Transverse colon (tissue), 4 donors: ENCODE measurements around the gene ACSS1. TPM values are rescaled to one million over a fixed set of nuclear protein-coding genes. Genes with fewer than 3 reads are reported as not detected.

Experiments
- DNase-seq: peaks from one replicate; pipeline ENCODE4 v3.0.0-alpha.2; 2019
- H3K27ac ChIP-seq, 4 donors: fragments of 200-600 bp; sonication (generic); 2 replicates each; pipeline ENCODE4 v1.5.1; 2016 to 2018; ENCODE audit warnings: inconsistent platforms in 4 of 4
- H3K27me3 ChIP-seq: fragments of 200-600 bp; sonication (generic); 2 replicates; pipeline ENCODE4 v1.5.1; 2017; ENCODE audit warnings: inconsistent platforms
- H3K36me3 ChIP-seq, 4 donors: fragments of 200-600 bp; sonication (generic); 2 replicates each; pipeline ENCODE4 v1.5.1; 2017 to 2019; ENCODE audit warnings: inconsistent platforms in 4 of 4
- H3K4me1 ChIP-seq, 4 donors: fragments of 200-600 bp; sonication (generic); 2 replicates each; pipeline ENCODE4 v1.5.1; 2017 to 2020; ENCODE audit warnings: inconsistent platforms in 4 of 4
- H3K4me3 ChIP-seq, 4 donors: fragments of 200-600 bp; sonication (generic); 1 replicate in 1 of 4; 2 replicates in 3 of 4; pipeline versions ENCODE4 v1.5.1 to v1.6.1; 2017 to 2019; ENCODE audit warnings: inconsistent platforms in 4 of 4
- H3K9me3 ChIP-seq, 2 donors: fragments of 200-600 bp; sonication (generic); 2 replicates each; pipeline ENCODE4 v1.5.1; 2017 to 2019; ENCODE audit warnings: inconsistent platforms in 2 of 2
- CTCF ChIP-seq, 5 experiments: fragments of 200-600 bp in 3 of 5; fragments of 450-650 bp in 2 of 5; sonication (generic) in 3 of 5; IDR thresholded peaks; 1 replicate in 2 of 5; 2 replicates in 3 of 5; pipeline ENCODE4 v1.5.1; 2016 to 2017; ENCODE audit warnings: antibody characterized with exemption in 5 of 5, inconsistent platforms in 3 of 5, mild to moderate bottlenecking in 2 of 5, moderate library complexity in 1 of 5
- EP300 ChIP-seq: sonication (generic); formaldehyde crosslinking; IDR thresholded peaks from one replicate; pipeline ENCODE4 v1.6.1; 2017; ENCODE audit warnings: antibody characterized with exemption, low read depth
- POLR2A ChIP-seq: fragments of 450-650 bp; IDR thresholded peaks from one replicate; pipeline ENCODE4 v1.6.1; 2016; ENCODE audit warnings: antibody characterized with exemption, mild to moderate bottlenecking, moderate library complexity
- POLR2AphosphoS5 ChIP-seq, 3 donors: sonication (generic); formaldehyde crosslinking; IDR thresholded peaks; one replicate each; pipeline ENCODE4 v1.6.1; 2016; ENCODE audit warnings: antibody characterized with exemption in 3 of 3
- WGBS, 2 donors: methylation state at CpG; one replicate each; pipeline ENCODE4 v1.1.5; 2018; ENCODE audit warnings: low coverage in 1 of 2; 5-methylcytosine and 5-hydroxymethylcytosine counted together
- in situ Hi-C, 4 donors: fragments of 200-750 bp; cut with MboI; loops; one replicate each; pipeline versions ENCODE4 v1.15.0 to v1.15.1; 2017; ENCODE audit warnings: low sequenced_read_pairs in 3 of 4, low pct_ligation_motif_present in 1 of 4, low pct_unique_long_range_greater_than_20kb in 1 of 4
- intact Hi-C: fragments of 100-400 bp; cut with DNase I; formaldehyde crosslinking; loops from one replicate; pipeline ENCODE4 v1.15.1; 2023; ENCODE audit warnings: low total_unique reads
- total RNA-seq, 4 donors: library from RNA; depleted of rRNA; stranded (reverse); fragments of >200 nt; gene quantifications; one replicate each; pipeline ENCODE4 v1.1.0, GENCODE V29; 2016

ACSS1 gene
- total RNA-seq, 4 donors from 2014 or later: 30.3 to 64.7 (median 51.6) TPM

GRCh38 chr20:25016471-25016870, 41.5 kb downstream of the ACSS1 start:
- in situ Hi-C loops (loop anchor here in 1 of 4 donors (25.0 kb wide), 1 partner anchor 146 kb away; no protein-coding TSS in a partner anchor), intact Hi-C loops (no loop called here)
- no peak for TF ChIP-seq POLR2A
- no peak for TF ChIP-seq EP300
- TF ChIP-seq CTCF (IDR thresholded peaks at IDR 0.05): no peak
- TF ChIP-seq POLR2AphosphoS5 (IDR thresholded peaks at IDR 0.05): no peak
- DNase-seq: peak; percentile 6
- whole genome bisulfite sequencing, 2 donors: 83 to 87% methylated on average over 2 to 11 of the region's 11 CpGs
- Histone ChIP-seq H3K9me3 (no peaks in the 10 kb centered on the region), H3K4me3 (no peak overlapping the region), H3K27me3 (no peaks in the 10 kb centered on the region), H3K36me3 (peaks cover 0 to 16% (median 1%) of the 10 kb centered on the region in 4 donors), H3K4me1 (peaks cover 0 to 8% (median 4%) of the 10 kb centered on the region in 4 donors), H3K27ac (no peak overlapping the region)

GRCh38 chr20:25015986-25016385, 42.0 kb downstream of the ACSS1 start:
- no peak overlapping the region for H3K4me3 ChIP-seq
- no peaks in the 10 kb centered on the region for H3K27me3 ChIP-seq
- 60% methylated on average over 11 of the region's 11 CpGs; no CpG with 5 or more reads in 1 of the 2 donors for WGBS, 2 donors
- no peak overlapping the region for H3K27ac ChIP-seq
- intact Hi-C loops (no loop called here), in situ Hi-C loops (loop anchor here in 1 of 4 donors (25.0 kb wide), 1 partner anchor 146 kb away; no protein-coding TSS in a partner anchor)
- peaks cover 0 to 16% (median 1%) of the 10 kb centered on the region in 4 donors for H3K36me3 ChIP-seq
- no peak for TF ChIP-seq POLR2A
- H3K9me3 ChIP-seq: no peaks in the 10 kb centered on the region
- DNase-seq: peak; percentile 19
- H3K4me1 ChIP-seq: peaks cover 0 to 8% (median 4%) of the 10 kb centered on the region in 4 donors

GRCh38 chr20:25014816-25015215, 43.1 kb downstream of the ACSS1 start:
- no peak for TF ChIP-seq CTCF (IDR thresholded peaks at IDR 0.05)
- no peak for TF ChIP-seq POLR2AphosphoS5 (IDR thresholded peaks at IDR 0.05)
- TF ChIP-seq POLR2A: no peak
- no peak for TF ChIP-seq EP300
- peaks cover 0 to 16% (median 1%) of the 10 kb centered on the region in 4 donors for H3K36me3 ChIP-seq
- WGBS, 2 donors: 87% methylated on average over 11 of the region's 11 CpGs; no CpG with 5 or more reads in 1 of the 2 donors
- intact Hi-C loops: no loop called here
- no peaks in the 10 kb centered on the region for H3K9me3 ChIP-seq
- no peaks in the 10 kb centered on the region for H3K27me3 ChIP-seq
- no peak overlapping the region for H3K27ac ChIP-seq
- H3K4me1 ChIP-seq: peaks cover 0 to 8% (median 4%) of the 10 kb centered on the region in 4 donors
- in situ Hi-C loops: loop anchor here in 1 of 4 donors (25.0 kb wide), 1 partner anchor 147 kb away; no protein-coding TSS in a partner anchor
- DNase-seq: peak; percentile 37
- H3K4me3 ChIP-seq: no peak overlapping the region

GRCh38 chr20:25013478-25014380, 44.2 kb downstream of the ACSS1 start:
- intact Hi-C loops (no loop called here), in situ Hi-C loops (loop anchor here in 1 of 4 donors (25.0 kb wide), 1 partner anchor 149 kb away; no protein-coding TSS in a partner anchor)
- peaks cover 0 to 8% (median 6%) of the 10 kb centered on the region in 4 donors for H3K4me1 ChIP-seq
- DNase-seq: no peak
- TF ChIP-seq EP300 (no peak), POLR2A (no peak), CTCF (IDR thresholded peaks at IDR 0.05) (no peak), POLR2AphosphoS5 (IDR thresholded peaks at IDR 0.05) (no peak)
- peaks cover 0 to 16% (median 2%) of the 10 kb centered on the region in 4 donors for H3K36me3 ChIP-seq
- H3K27ac ChIP-seq: no peak overlapping the region
- H3K4me3 ChIP-seq: no peak overlapping the region
- H3K27me3 ChIP-seq: no peaks in the 10 kb centered on the region
- 93 to 94% methylated on average over 3 to 20 of the region's 25 CpGs for WGBS, 2 donors
- no peaks in the 10 kb centered on the region for H3K9me3 ChIP-seq
